NT2/D1 (cell line): Measurements from ENCODE around the gene LCNL1.

Source experiments
- YY1 ChIP-seq: IDR thresholded peaks from 2 replicates; pipeline ENCODE4 v1.6.1; 2011; ENCODE audit not compliant: insufficient read length, insufficient read depth
- ZNF274 ChIP-seq: IDR thresholded peaks from 2 replicates; pipeline ENCODE4 v1.6.1; 2011; ENCODE audit warnings: mild to moderate bottlenecking, low read depth, low read length

- TF ChIP-seq ZNF274 (no peak), YY1 (no peak)
These were observed 9.4 kb downstream of the LCNL1 start, which contains the start of gene PAXX for GRCh38 chr9:136991993-136992818.
